NCI-H446 (cell line): ENCODE measurements around the gene ANKRD11.
A peak's percentile ranks its signal among the peaks of the same experiment; 100 is the strongest.

Source experiments
- DNase-seq, 2 experiments: peaks; one replicate each; lab custom pipeline; 2025; lab: John Stamatoyannopoulos, UW

Gene ANKRD11

DNA sequence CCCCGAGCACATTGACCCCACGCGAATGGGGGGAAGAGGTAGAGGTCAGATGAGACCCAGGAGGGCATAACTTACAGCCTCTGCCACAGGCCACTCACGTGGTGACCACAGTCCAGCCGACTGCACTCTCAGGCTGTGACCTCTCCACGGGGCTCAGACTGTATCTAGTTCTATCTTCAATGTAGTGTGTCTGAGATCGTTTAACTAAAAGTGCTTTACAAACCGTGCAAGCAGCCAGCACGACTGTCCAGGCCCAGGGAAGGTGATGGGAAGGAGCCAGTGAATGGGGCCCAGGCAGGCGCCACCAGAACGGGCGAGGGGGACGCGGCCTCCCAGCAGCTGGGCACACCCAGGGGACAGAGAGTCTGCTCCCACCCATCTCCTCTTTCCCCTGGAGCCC lies 108.6 kb downstream of the ANKRD11 start:
- DNase-seq: no peak

DNA sequence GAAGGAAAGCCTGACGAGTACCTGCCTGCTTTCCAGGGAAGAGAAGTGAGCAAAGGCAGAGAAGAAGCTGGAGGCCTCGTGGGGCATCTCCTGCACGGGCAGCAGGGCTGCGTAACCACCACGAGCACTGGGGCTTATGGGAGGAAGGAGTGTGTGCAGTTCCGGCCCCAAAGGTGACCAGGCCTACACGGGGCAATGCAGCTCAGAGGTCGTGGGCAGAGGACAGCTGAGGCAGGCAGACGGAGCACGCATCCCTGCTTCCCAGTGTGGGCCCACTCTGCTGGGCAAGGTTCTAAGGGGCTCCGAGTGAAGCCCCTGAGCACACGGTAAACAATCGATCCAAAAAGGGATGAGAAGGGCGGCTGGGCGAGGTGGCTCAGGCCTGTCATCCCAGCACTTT lies 109.7 kb downstream of the ANKRD11 start:
- DNase-seq: no peak

DNA sequence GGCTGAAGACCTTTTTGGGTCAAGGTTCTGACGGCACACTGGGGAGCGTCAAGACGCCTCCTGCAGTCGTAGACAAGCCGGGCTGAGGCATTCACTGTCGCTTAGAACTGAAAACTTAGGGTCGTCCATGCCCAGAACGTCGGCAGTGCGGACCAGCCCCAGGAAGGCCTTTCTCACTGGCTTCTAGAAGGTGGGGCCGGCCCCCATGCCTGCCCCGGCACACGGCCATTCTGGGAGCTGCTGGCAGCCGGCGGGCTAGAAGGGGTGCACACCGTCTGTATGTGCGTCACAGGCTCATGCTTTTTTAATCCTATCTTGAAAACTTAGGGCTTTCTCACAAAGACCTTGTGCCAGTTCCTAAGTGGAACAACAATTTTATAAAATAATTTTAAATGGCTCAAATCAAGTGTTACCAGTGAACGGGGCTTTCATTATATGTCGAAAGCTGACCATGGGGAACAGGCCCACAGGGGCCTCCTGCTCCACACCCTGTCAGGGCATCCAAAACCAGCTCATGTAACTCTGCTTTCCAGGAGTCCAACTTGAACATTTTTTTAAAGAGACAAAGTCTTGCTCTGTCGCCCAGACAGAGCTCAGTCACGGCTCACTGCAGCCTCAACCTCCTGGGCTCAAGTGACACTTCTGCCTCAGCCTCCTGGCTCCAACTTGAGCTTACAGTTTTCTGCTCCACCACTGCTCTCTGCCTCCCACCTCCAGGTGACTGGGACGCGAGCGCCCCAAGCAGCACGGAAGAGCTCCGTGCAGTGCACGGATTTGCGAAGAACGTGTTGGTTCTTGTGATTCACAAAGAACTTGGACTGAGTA lies 111.2 kb downstream of the ANKRD11 start:
- DNase-seq: no peak

DNA sequence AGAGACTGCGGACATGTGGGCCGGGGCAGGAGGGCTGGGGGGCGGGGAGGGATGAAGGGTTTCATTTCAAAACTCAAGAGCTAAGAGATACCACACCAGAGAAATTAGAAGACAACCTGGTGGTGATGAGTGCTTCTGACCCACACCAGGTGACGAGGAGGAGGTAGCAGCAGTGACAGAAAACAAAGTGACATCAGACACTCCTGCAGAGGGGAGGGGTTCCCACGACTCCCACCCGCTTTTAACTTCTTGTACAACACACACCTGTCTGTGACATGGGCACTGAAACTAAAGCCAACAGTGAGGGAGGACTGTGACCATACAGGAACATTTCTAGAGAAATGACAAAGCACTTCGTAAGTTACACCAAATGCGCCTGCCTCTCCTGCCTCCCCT lies 112.9 kb downstream of the ANKRD11 start:
- DNase-seq: no peak

DNA sequence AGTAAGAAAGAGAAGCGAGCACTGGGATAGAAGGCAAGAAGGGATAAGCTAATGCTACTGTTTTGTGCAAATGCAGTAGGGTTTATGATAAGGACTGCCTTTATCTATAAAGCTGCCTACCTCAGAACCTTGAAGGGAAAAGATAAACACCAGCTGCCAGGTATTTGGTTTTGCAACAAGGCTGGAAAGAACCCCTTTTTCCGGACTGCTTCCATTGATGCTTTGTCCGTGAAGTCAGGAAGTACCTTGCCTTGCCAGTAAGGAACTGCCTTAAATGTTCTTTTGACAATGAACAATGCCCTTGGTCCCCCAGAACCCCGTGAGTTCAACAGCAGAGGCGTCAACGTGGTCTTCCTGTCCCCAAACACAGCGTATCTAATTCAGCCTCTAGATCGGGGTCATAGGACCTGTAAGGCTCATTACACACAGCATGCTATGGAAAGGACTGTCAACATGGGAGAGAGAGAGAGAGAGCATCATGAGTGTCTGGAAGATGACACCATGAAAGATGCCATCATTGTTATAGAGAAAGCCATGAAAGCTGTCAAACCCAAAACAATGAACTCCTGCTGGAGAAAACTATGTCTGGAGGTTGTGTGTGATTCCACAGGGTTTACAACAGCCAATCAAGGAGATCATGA lies 113.4 kb downstream of the ANKRD11 start:
- no peak for DNase-seq

DNA sequence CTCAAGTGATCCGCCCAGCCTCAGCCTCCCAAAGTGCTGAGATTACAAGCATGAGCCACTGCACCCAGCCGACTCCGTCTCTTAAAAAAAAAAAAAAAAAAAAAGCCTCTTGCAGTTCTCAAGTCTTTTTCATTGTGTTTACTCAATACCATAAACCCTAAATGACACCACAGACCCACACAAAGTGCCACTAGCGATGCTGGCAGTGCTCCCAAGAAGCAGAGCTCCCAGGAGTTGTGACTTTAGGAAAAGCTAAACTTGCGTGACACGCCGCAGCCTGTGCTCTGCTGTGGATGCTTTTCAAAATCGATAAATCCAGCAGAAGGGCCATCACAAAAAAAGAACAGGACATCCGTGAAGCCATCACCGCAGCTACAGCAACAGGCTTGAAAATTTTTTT lies 114.7 kb downstream of the ANKRD11 start:
- DNase-seq: no peak

DNA sequence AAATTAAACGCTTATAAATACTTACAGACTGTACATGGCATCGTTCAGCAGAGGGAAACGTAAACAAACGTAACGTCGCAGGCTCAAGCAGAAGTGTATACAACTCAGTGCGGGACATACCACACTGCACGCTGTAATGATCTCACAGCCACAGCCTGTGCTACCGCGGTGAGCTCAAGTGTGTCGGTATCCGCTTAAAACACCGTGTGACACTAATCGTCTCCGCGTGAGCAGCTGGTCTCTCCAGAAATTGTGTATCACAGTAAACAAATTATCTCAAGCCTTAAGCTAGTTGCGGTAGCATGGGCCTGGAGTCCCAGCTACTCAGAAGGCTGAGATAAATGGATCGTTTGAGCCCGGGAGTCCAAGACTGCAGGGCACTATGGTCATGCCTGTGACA lies 115.3 kb downstream of the ANKRD11 start:
- DNase-seq: no peak

DNA sequence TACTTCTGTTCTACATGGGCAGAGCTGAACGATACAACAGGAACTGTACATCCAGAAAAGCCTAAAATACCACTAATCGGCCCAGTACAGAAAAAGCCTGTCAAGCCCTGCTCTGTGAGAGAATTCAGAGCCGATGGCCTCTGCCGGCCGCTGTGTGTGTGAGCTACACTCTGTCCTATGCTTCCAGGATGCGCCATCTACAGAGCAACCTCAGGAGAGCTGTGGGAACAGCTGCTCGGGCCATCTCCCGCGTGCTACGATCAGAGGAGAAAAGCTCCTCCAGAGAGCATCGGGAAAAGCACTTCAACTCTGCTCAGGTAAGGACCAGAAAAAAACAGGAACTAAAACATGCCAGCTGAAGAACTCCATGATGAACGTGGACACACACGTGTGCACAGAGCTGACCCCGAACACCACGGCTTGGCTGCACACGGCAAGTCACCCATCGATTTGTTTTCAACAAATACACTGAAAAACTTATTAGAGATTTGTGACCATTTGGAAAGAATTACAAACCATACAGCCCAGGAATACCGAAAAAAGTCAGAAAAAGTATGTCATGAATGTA lies 115.9 kb downstream of the ANKRD11 start:
- DNase-seq: no peak

DNA sequence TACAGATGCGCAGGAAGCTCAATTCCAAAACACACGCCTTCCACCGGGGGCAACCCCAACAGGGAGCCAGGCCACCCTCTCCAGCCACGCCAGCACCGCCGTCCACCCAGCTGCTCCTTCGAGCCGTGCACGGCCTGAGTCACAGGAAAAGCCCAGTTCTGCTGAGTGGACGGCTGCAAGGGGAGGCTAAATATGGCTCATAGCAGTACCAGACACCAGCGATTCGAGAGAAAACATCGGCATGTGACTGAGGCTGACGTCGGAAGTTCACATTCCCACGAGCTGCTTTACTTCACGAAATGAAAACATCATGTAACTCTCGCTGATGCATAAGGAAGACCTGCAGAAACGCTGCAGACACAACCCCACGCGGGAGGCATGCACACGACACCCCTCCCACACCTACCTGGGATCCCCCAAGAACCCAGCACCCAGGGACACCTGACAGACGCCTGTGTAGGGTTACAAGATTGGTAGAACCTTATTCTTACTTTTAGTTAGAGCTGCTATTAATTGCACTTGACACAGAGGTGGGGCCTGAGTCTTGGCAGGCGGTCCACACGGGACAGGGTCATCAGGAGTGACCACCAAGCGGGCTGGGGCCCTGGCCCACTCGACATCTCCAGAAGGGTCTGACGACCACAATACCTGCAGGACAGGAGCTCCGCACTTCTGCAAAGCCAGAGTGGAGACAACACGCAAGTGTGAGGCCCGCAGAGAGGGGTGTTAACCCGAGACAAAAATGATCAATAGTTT lies 116.8 kb downstream of the ANKRD11 start:
- no peak for DNase-seq

DNA sequence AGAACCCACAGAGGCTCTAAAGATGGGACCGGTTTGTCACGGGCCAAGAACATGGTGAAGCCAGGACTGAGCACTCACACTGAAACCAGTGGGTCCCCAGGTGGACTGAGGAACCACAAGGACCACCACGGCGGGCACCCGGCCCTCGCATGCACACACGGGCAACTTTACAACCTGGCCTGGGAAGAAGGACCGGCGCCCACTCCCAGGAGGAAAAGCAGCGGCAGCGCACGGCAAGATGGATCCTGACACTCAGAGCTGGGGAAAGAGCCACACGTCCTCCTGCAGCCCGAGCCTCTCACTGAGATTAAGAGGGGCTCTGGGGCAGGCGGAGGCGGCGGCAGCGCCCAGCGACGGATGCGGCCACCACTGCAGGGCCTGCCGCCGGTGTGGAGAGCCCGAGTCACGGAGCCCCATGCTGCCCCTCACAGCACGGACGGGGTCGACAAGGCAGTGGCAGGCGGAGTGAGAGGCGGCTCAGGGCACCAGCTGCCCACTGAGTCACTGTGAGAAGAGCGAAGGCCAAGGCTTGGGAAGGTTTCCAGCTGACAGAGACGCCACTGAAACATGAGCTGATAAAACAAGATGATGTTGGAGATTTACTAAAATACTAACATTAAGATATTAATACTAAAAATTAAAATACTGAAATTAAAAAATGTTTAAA lies 118.3 kb downstream of the ANKRD11 start:
- no peak for DNase-seq

DNA sequence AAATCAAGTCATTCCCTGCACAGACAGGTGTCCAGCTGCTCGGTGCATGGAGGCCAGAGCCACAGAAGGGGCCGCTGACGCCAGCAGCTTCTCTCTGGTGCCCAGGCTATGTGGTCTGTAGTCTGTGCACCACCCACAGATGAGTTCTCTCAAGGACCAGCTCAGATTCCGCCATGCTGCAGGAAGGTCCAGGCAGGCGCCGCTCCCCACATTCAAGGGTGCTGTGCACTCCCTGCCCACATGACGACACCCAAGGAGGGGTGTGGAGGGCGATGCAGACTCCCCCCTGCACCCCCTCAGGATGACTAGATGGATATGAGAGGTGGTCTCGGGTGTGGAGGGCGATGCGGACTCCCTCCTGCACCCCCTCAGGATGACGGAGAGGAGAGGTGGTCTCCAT lies 119.0 kb downstream of the ANKRD11 start:
- DNase-seq: no peak

DNA sequence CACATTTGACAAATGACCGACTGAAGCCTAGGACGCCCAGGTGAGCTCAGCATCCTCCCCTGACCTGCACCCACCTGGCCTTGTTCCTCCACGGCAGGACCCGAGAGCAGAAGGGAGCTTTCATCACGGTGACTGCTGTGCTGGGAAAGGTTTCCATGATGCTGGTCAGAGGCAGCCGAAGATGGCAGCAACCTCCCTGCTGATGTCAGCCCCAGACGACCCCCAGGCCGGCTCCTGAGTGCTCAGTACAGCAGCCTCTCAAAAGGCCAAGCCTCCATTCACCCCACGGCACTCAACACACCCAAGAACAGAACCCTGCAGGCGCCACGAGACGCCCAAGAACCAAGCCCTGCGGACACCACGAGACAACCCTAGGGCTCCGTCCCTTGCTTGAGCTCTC lies 119.8 kb downstream of the ANKRD11 start:
- DNase-seq: no peak

DNA sequence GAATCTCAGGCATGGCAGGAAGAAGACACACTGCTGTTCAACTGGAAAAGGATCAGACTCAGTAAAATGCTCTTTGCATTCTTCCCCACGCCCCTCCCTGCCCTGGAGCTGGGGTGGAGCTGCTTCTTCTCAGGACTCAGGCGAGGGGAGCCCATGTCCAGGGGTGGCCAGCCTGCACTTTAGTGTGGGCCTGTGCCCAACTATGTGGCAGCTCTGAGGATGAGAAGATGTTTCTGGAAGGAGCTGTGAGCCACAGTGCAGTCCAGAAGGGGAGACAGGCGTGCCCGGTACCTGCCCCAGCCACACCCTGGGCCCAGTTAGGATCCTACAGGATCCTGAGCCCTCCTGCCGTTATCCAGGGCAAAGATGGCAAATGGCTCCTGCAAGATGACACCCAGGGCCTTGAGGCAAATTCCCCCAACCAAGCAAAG lies 120.3 kb downstream of the ANKRD11 start:
- no peak for DNase-seq

DNA sequence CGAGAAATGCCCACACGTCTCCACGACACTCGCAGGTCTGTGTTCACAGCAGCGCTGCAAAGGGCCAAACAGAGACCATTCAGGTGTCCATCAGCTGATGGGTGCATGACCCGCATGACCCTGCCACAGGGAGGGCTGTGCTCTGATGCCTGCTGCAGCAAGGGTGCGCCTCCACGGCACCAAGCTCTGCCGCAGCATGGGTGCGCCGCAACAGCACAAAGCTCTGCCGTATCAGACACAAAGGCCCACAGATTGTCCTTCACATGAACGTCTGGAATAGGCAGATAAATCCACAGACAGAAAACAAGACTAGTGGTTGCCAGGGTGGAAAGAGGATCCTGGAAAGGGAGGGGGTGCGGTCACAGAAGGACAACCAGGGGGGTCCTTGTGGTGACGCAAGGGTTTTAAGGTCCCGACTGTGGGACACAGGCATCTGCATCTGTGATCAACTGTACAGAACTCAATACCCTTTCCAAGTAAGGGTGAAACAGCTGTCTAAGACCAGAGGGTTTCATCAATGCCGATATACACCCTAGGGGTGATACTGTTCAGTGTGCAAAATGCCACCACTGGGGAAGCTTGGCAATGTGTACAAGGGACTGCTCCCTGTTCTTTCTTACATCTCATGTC lies 121.0 kb downstream of the ANKRD11 start:
- DNase-seq: no peak

DNA sequence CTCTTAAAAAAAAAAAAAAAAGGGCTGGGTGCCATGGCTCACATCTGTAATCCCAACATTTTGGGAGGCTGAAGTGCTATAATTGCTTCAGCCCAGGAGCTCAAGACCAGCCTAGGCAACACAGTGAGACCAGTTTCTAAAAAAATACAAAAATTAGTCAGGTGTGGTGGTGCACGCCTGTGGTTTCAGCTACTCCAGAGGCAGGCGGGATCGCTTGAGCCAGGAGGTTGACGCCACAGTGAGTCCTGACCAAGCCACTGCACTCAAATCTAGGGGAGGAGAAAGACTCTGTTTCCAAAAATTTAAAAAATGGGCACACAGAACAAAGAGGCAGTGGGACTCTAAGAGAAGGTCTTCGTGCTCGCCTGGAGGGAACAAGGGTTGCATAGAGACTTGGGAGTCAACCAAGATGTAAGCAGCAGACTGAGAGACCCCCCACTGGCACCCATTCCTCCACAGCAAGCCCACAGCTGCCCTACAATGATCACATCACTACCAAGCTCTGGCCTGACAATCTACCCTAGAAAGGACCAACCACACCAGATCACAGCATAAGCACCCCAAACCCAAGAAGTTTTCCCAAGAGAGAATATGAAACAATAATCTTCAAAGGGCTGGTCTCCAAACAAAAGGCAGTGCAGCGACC lies 121.6 kb downstream of the ANKRD11 start:
- DNase-seq: no peak

DNA sequence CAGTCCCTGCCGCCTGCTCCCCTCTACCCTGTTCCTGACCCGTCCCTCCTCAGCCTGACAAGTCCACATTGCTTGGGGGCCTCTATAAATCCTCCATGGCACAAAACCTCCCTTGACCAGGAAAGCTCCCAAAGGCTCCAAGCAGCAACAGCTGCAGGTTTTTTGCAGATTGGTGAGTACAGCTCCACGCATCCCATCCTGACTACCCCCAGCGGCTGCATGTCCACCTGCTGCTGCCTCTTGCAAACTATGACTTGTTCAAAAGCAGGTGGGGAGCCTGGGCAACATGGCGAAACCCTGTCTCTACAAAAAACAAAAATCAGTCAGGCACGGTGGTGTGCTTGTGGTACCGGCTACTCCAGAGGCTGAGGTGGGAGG lies 122.8 kb downstream of the ANKRD11 start:
- DNase-seq: no peak

DNA sequence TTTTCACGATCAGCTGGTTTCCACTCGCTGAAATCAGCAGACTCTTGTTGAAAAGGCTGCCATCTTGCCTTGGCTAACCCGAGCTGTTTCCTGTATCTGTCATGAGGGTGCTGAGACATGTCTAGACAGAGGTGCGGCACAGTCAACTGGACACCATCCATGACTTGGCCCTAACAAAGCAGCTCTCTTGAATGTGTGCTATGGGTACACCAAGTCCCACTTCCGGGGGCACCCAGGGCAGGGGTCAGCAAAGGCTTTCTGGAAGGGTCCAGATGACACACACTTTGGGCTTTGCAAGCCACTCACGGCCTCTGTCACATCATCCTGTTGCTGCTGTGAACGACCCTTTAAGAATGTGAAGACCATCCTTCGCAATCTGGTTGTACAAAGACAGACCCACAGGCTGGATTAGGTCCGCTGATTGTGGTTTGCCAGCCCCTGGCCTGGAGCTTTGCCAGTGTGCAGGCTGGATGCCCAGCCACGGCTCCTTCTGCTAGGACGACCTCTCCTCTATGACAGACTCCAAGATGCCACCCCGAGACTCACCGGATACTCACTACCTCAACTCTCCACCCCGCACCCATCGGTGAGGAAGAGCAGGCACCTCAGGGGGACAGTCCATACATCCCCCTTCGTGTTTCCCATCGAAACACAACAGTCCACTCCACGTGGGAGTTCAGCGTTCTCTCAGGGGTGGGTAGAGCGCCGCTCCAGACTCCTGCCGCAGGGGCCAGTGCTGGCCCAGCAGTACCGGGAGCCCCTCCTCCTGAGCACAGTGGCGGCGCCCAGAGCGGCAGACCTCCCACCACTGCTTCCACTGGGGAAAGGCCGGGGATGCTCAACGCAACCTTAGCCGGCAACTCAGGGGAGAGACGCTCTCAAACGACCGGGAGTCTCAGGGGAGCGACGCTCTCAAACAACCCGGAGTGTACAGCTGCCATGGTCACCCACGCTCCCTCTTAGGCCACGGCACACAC lies 123.5 kb downstream of the ANKRD11 start:
- DNase-seq: peak in 1 of 2 experiments; percentile 43

DNA sequence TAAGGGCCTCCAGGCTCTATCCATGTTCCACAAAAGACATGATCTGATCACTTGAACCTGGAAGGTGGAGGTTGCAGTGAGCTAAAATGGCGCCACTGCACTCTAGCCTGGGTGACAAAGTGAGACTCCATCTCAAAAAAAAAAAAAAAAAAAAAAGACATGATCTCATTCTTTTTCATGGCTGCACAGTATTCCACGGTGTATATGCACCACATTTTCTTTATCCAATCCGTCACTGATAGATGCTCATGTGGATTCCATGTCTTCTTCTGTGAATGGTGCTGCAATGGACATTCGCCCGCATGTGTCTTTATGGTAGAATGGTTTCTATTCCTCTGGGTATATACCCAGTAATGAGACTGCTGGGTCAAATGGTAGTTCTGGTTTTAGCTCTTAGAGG lies 124.4 kb downstream of the ANKRD11 start:
- DNase-seq: no peak

DNA sequence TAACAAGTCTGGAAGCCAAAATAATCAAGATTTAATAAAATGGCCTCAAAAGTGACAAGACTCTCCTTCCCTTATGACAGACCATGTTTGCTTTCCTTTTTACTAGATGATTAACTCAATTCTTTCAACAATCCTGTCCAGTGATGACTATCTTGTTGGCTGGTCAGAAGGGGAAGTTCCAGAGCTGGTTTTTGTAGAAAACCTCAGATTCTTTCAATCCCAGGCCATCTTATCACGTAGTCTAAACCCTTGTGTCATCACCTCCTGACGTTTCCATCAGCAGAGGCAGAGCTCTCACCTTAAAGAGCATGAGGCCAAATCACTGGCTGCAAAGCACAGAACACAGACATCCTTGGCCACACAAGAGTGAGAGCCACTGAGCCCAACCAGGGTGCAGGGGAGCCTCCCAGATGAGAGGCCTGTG lies 125.3 kb downstream of the ANKRD11 start:
- no peak for DNase-seq

DNA sequence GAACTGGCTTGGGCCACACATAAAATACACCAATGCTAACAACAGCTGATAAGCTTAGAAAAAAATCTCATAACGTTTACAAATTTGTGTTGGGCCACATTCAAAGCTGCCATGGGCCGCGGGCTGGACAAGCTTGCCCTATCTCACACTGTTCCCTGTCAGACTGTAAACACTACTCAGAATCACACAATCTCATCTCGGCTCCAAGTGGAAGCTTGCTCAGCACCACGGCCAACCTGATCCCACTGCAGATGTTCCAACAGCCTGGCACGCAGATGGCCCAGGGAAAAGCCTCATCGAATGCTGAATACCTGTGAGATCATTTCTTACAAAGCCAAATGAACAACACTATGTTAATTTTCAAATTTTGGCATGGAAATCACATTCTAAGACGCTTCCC lies 125.8 kb downstream of the ANKRD11 start:
- peak in 1 of 2 experiments; percentile 42 for DNase-seq
